Ascending aorta (tissue), 2 donors: ENCODE data around the gene CD164L2. TPM values are rescaled to one million over a fixed set of nuclear protein-coding genes. Genes with fewer than 3 reads are reported as not detected.
A peak's percentile ranks its signal among the peaks of the same experiment; 100 is the strongest.

ENCODE experiments used
- DNase-seq, 2 donors: peaks; one replicate each; pipeline ENCODE4 v3.0.0-alpha.2; 2019; ENCODE audit warnings: low spot score in 2 of 2
- H3K27ac ChIP-seq, 2 donors: fragments of 200-600 bp; sonication (generic); one replicate each; pipeline ENCODE4 v1.5.1; 2016 to 2017; ENCODE audit warnings: mild to moderate bottlenecking in 1 of 2
- H3K27me3 ChIP-seq: fragments of 200-600 bp; sonication (generic); one replicate; pipeline ENCODE4 v1.5.1; 2017
- H3K36me3 ChIP-seq, 2 donors: fragments of 200-600 bp; sonication (generic); one replicate each; pipeline ENCODE4 v1.5.1; 2016
- H3K4me1 ChIP-seq, 2 donors: fragments of 200-600 bp; sonication (generic); one replicate each; pipeline ENCODE4 v1.5.1; 2016 to 2017; ENCODE audit warnings: mild to moderate bottlenecking in 1 of 2
- H3K4me3 ChIP-seq, 2 donors: fragments of 200-600 bp; sonication (generic); one replicate each; pipeline ENCODE4 v1.5.1; 2016 to 2017; ENCODE audit warnings: mild to moderate bottlenecking in 1 of 2
- H3K9me3 ChIP-seq, 2 donors: fragments of 200-600 bp; sonication (generic); one replicate each; pipeline ENCODE4 v1.5.1; 2016
- intact Hi-C: fragments of 100-400 bp; cut with DNase I; formaldehyde crosslinking; loops from one replicate; pipeline ENCODE4 v1.15.1; 2023
- total RNA-seq: library from RNA; depleted of rRNA; stranded (reverse); fragments of >200 nt; gene quantifications from one replicate; pipeline ENCODE4 v1.1.0, GENCODE V29; 2016
- TF ChIP-seq, protein P1 (sequence below), 3 experiments: fragments of 200-600 bp in 2 of 3; fragments of 450-650 bp in 1 of 3; sonication (generic) in 2 of 3; IDR thresholded peaks; one replicate each; pipeline ENCODE4 v1.5.1; 2016 to 2019; ENCODE audit warnings: antibody characterized with exemption in 3 of 3, mild to moderate bottlenecking in 1 of 3, moderate library complexity in 1 of 3

The CD164L2 gene
- total RNA-seq, 1 donor from 2014 or later, result not detected

DNA sequence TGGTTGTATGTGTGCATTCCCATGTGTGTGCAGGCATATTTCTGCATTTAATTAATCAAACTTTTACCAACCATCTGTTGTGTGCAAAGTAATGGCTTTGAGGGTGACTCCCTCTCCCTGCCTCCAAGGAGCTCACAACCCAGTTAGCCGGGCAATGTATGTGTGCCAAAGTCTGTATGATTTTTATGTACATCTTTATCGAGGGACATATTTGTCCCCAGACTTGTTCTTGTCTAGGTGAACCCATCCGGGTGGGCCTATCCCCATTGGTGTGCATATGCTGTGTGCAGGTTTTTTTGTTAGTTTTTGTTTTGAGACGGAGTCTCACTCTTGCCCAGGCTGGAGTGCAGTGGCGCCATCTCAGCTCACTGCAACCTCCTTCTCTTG is 39.5 kb downstream of the CD164L2 start:
- H3K36me3 ChIP-seq, result peaks cover 0 to under 1% of the 10 kb centered on the region in 2 donors
- TF ChIP-seq, protein P1, sequence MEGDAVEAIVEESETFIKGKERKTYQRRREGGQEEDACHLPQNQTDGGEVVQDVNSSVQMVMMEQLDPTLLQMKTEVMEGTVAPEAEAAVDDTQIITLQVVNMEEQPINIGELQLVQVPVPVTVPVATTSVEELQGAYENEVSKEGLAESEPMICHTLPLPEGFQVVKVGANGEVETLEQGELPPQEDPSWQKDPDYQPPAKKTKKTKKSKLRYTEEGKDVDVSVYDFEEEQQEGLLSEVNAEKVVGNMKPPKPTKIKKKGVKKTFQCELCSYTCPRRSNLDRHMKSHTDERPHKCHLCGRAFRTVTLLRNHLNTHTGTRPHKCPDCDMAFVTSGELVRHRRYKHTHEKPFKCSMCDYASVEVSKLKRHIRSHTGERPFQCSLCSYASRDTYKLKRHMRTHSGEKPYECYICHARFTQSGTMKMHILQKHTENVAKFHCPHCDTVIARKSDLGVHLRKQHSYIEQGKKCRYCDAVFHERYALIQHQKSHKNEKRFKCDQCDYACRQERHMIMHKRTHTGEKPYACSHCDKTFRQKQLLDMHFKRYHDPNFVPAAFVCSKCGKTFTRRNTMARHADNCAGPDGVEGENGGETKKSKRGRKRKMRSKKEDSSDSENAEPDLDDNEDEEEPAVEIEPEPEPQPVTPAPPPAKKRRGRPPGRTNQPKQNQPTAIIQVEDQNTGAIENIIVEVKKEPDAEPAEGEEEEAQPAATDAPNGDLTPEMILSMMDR (IDR thresholded peaks at IDR 0.05), result no peak
- no peaks in the 10 kb centered on the region for H3K4me1 ChIP-seq
- H3K9me3 ChIP-seq, result no peaks in the 10 kb centered on the region
- H3K4me3 ChIP-seq, result no peak overlapping the region
- no peak overlapping the region for H3K27ac ChIP-seq
- no peak for DNase-seq
- intact Hi-C loops, result loop anchor here (5.0 kb wide), 1 partner anchor 39 kb away; the partner anchor contains the start of gene CD164L2
- H3K27me3 ChIP-seq, result no peaks in the 10 kb centered on the region

DNA sequence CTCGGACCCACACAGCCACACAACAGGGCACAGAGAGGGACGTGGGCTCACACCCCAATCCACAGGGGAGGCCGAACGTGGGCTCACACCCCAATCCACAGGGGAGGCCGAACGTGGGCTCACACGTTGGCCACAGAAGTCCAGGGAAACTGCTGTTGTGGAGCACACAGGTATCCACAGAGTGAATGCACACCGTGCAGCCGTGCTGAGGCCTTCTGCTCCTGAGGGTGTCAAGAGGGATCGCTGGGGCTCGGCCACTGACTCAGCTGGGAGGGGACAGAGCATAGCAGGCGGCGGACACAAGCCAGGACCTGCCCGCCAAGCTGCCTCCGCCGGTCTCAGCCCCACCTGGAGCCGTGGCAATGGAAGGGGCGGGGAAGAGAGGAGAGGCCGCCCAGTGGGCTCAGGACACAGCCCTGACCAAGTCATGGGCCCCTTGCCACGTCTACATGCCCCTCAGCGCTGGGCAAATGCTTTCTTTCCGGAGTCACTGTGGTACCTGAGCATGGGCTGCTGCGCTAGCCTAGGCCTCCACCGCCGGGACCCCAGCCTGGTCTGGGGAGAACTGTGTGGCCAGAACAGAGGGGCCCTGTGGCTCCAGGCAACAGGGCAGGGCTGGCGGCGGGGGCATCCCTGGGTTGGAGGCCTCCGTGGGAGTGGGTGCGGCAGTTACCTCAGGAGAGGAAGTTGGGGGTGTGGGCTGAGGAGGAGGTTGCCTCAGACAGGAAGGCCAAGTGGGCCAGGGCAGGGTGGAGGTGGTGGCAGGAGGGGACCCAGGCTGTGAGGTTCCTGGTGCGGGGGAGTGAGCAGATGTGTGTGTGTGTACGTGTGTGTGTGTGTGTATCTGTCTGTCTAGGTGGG is 40.1 kb downstream of the CD164L2 start:
- no peak for DNase-seq
- Histone ChIP-seq H3K36me3 (peaks cover 0 to 3% of the 10 kb centered on the region in 2 donors), H3K4me1 (no peaks in the 10 kb centered on the region), H3K27me3 (no peaks in the 10 kb centered on the region), H3K4me3 (no peak overlapping the region), H3K9me3 (no peaks in the 10 kb centered on the region), H3K27ac (no peak overlapping the region)
- intact Hi-C loops, result loop anchor here (5.0 kb wide), 1 partner anchor 39 kb away; the partner anchor contains the start of gene CD164L2
- TF ChIP-seq, protein P1 (IDR thresholded peaks at IDR 0.05), result no peak

DNA sequence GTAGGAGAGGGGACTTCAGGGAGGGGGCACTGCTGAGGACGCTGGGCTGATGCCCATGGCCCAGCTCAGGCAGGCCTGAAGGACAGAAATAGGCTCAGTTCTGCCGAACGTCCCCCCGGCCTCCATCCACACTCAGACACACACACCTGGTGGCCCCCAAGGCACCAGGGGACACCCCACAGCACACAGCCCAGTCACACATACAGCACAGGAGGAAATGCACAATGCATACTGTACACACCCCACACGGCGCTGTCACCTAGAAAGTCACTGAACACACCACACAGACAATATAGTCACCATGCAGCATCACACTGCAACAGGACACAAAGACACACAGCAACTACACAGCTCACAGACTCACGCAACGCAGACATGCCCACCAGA is 40.7 kb downstream of the CD164L2 start:
- TF ChIP-seq, protein P1 (IDR thresholded peaks at IDR 0.05), result no peak
- H3K27ac ChIP-seq, result no peak overlapping the region
- DNase-seq, result no peak

DNA sequence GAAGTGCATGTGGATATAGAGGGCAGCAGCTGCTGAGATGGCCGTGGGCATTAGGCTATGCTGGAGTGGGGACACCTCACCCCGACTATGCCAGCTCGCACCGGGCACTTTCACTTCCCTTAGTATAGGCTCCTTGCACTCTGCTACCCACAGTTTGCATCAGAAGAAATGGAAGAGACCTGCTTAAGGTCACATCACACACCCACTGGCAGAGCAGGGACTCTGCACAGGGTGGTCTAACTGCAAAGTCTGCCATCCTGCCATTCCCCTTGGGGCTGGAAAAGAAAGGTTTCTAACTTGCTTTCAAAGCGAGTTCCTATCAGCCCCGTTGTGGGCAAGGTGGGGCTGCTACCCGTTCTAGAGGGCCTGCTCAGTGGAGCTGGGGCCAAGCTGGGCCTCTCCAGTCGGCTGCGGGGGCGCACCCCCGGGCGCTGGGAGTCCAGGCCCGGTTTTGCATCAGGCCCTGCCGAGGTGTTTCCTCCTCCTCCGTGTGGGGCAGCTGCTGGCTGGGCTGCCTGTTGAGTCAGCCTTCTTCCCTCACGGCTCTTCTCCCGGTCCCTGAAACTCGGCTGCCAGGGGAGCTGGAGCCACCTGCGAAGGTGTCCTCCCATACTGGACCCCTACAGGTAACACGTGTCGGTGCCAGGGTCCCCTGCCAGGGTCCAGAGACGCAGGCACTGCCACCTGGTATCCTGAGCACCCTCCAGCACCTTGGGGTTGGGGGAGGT is 41.4 kb downstream of the CD164L2 start, which contains the start of gene SYTL1:
Gene SYTL1 (plus strand): TSS at position 498 of the 728 bp plus-strand sequence. CDS start 3,313 bp downstream, outside the sequence.
- no peak within 1 kb of the TSS for H3K27ac ChIP-seq
- H3K9me3 ChIP-seq, result no peaks in the 10 kb centered on the region
- TF ChIP-seq, protein P1 (IDR thresholded peaks at IDR 0.05), result no peak
- no peaks in the 10 kb centered on the region for H3K4me1 ChIP-seq
- H3K4me3 ChIP-seq, result peak within 1 kb of the TSS in 1 of 2 donors; percentile 0
- no peaks in the 10 kb centered on the region for H3K27me3 ChIP-seq
- intact Hi-C loops, result loop anchor here (5.0 kb wide), 1 partner anchor 41 kb away; the partner anchor contains the start of gene CD164L2
- peaks cover 3 to 6% of the 10 kb centered on the region in 2 donors for H3K36me3 ChIP-seq
- DNase-seq, result no peak

More for the DNA sequence above, 40.7 kb downstream of the CD164L2 start:
- Histone ChIP-seq H3K9me3 (no peaks in the 10 kb centered on the region), H3K36me3 (peaks cover 0 to 3% of the 10 kb centered on the region in 2 donors), H3K27me3 (no peaks in the 10 kb centered on the region), H3K4me3 (peak overlapping the region in 1 of 2 donors; percentile 0), H3K4me1 (no peaks in the 10 kb centered on the region)
- intact Hi-C loops, result loop anchor here (5.0 kb wide), 1 partner anchor 40 kb away; the partner anchor contains the start of gene CD164L2

DNA sequence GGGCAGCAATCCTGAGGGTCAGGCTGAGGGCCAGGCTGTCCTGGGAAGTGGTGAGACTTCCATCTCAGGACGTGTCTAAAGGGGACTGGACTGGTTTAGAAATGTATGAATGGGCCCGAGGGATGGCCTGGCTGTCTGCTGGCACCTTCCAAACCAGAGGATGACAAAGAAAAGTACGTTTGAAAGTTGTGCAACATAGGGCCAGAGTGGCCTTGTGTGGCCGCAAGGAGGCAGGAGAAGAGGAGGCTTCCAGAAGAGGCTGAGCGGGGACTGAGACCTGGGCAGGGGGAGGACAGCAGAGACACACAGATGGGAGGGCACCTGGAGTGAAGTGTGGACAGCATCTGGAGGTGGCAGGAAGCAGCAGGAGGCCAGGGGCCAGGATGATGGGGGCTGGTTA is 43.9 kb downstream of the CD164L2 start:
- Histone ChIP-seq H3K9me3 (no peaks in the 10 kb centered on the region), H3K27me3 (no peaks in the 10 kb centered on the region), H3K4me1 (no peaks in the 10 kb centered on the region), H3K4me3 (no peak overlapping the region), H3K27ac (no peak overlapping the region), H3K36me3 (peaks cover 28 to 31% of the 10 kb centered on the region in 2 donors)
- intact Hi-C loops, result no loop called here
- no peak for DNase-seq
- TF ChIP-seq, protein P1 (IDR thresholded peaks at IDR 0.05), result no peak
